ENCODE data around the gene DEAF1. TPM values are rescaled to one million over a fixed set of nuclear protein-coding genes. Genes with fewer than 3 reads are reported as not detected.

The DEAF1 gene
- total RNA-seq, 2 experiments from 2014 or later = 68.4 to 79.6 TPM

DNA sequence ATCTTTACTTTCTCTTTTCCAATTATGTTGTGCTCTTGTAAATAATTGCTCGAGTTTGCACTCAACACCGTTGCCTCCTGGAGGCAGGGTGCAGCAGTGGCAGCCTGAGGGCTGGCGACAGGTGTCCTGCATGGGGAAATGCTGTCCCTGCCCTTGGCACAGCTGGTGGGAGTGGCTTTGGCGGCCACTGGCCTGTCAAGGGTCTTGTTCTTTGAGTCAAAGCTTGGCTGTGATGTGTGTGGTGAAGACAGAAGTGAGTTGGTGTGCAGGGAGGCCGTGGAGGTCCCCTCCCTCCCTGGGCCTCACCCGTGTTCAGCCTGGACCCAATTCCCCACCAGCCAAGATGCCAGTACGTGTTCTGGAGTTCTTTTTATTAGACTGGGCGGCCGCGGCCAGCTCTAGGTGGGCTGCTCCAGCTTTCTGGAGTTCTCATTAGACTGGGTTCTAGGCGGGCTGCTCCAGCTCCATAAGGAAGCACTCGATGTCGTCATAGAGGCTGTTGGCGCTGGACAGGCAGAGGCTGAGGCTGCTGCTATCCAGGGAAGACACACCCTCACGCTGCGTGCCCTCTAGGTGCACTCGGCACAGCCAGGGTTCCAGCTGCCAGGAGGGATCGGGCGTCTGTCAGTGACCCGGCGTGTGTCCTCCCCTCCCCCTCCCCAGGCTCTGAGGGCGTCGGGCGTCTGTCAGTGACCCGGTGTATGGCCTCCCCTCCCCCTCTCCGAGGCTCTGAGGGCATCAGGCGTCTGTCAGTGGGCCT is 82.6 kb downstream of the DEAF1 start:
- DNase-seq = peak in 4 of 14 experiments; percentile 22 to 60 (median 52)
- H3K9me3 Mint-ChIP-seq = no peaks in the 10 kb centered on the region
- peaks cover 16% of the 10 kb centered on the region for H3K4me1 Mint-ChIP-seq (ENCODE audit: low read depth)
- Histone ChIP-seq H3K27me3 (ENCODE audit: control insufficient read depth in 1 of 2, insufficient read depth in 2 of 2, low read length in 2 of 2) (no peaks in the 10 kb centered on the region), H3K36me3 (ENCODE audit: insufficient read depth, low read length) (peaks cover 68% of the 10 kb centered on the region), H3K4me3 (ENCODE audit: low read length) (no peak overlapping the region), H3K9me3 (ENCODE audit: control insufficient read depth in 1 of 2, insufficient read depth in 1 of 2, low read length in 2 of 2) (peaks cover 0 to 3% of the 10 kb centered on the region in 2 experiments), H3K4me1 (ENCODE audit: insufficient read depth, low read length) (peaks cover 34% of the 10 kb centered on the region), H3K27ac (ENCODE audit: low read depth in 1 of 2, low read length in 2 of 2) (peak overlapping the region; percentile 75 to 82)
- peak overlapping the region; percentile 62 for H3K4me3 Mint-ChIP-seq
- ChIA-PET POLR2A (interaction anchor here (1.2 kb wide), 1 partner anchor 57 kb away, joined by 7 read pairs; no protein-coding TSS in a partner anchor), CTCF (interaction anchor here (2.0 kb wide), 1 partner anchor 58 kb away, joined by 5 read pairs; no protein-coding TSS in a partner anchor)
- peaks cover 37% of the 10 kb centered on the region for H3K36me3 Mint-ChIP-seq (ENCODE audit: low read depth)
- peak overlapping the region; percentile 74 for H3K27ac Mint-ChIP-seq
- no peaks in the 10 kb centered on the region for H3K27me3 Mint-ChIP-seq
- ATAC-seq (ENCODE audit: poor library complexity) = no peak
- TF ChIP-seq, protein P1, sequence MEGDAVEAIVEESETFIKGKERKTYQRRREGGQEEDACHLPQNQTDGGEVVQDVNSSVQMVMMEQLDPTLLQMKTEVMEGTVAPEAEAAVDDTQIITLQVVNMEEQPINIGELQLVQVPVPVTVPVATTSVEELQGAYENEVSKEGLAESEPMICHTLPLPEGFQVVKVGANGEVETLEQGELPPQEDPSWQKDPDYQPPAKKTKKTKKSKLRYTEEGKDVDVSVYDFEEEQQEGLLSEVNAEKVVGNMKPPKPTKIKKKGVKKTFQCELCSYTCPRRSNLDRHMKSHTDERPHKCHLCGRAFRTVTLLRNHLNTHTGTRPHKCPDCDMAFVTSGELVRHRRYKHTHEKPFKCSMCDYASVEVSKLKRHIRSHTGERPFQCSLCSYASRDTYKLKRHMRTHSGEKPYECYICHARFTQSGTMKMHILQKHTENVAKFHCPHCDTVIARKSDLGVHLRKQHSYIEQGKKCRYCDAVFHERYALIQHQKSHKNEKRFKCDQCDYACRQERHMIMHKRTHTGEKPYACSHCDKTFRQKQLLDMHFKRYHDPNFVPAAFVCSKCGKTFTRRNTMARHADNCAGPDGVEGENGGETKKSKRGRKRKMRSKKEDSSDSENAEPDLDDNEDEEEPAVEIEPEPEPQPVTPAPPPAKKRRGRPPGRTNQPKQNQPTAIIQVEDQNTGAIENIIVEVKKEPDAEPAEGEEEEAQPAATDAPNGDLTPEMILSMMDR (IDR thresholded peaks at IDR 0.05) = no peak
- intact Hi-C loops (cut with DNase I, micrococcal nuclease) = loop anchor here in 1 of 2 experiments (2.0 to 5.0 kb wide), 2 partner anchors 54 to 80 kb away; no protein-coding TSS in a partner anchor

DNA sequence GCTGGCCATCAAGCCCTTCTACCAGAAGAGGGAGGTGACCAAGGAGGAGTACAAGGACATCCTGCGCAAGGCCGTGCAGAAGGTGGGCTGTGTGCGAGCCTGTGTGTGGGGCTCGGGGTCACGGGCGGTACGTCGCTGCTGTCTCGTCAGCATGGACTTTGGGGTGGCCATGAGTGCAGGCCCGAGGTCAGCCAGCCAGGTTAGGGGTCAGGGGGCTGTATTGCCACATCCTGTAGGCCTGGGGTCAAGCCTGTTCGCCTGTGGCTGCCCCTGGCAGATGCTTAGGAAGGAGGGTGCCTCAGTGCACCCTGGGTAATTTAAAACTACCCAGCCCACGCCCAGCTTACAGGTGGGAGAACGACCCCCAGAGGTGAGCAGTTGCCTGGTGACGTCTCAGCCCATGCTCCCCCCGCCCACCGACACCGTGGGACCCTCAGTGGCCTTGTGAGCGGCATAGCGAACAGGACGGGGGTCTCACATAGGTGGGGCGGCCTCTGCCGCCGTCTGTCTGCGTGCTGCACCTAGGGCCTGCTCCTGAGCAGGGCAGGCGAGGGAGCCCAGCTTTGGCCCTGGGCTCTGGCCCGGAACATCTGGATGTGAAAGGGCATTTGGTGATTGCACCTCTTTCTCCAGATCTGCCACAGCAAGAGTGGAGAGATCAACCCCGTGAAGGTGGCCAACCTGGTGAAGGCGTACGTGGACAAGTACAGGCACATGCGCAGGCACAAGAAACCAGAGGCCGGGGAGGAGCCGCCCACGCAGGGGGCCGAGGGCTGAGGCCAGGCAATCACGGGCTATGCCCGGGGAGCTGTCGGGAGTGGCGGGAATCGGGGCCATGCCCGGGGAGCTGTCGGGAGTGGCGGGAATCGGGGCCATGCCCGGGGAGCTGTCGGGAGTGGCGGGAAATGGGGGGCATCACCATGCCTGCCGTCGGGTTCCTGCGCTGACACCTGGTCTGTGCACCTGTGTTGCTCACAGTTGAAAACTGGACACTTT is 83.7 kb downstream of the DEAF1 start:
- CTCF ChIA-PET = no interaction called here
- peaks cover 0 to 3% of the 10 kb centered on the region in 2 experiments for H3K9me3 ChIP-seq (ENCODE audit: control insufficient read depth in 1 of 2, insufficient read depth in 1 of 2, low read length in 2 of 2)
- peaks cover 79% of the 10 kb centered on the region for H3K36me3 ChIP-seq (ENCODE audit: insufficient read depth, low read length)
- no peaks in the 10 kb centered on the region for H3K9me3 Mint-ChIP-seq
- no peak overlapping the region for H3K4me3 Mint-ChIP-seq
- H3K27ac Mint-ChIP-seq = peak overlapping the region; percentile 74
- H3K27ac ChIP-seq (ENCODE audit: low read depth in 1 of 2, low read length in 2 of 2) = no peak overlapping the region
- intact Hi-C loops (cut with DNase I, micrococcal nuclease) = loop anchor here in 1 of 2 experiments (5.0 kb wide), 1 partner anchor 81 kb away; no protein-coding TSS in a partner anchor
- DNase-seq (peak in 2 of 14 experiments; percentile 31 to 62), ATAC-seq (ENCODE audit: poor library complexity) (no peak)
- H3K36me3 Mint-ChIP-seq (ENCODE audit: low read depth) = peaks cover 46% of the 10 kb centered on the region
- no peaks in the 10 kb centered on the region for H3K27me3 ChIP-seq (ENCODE audit: control insufficient read depth in 1 of 2, insufficient read depth in 2 of 2, low read length in 2 of 2)
- peaks cover 28% of the 10 kb centered on the region for H3K4me1 ChIP-seq (ENCODE audit: insufficient read depth, low read length)
- TF ChIP-seq, protein P1 (IDR thresholded peaks at IDR 0.05) = no peak
- peaks cover 16% of the 10 kb centered on the region for H3K4me1 Mint-ChIP-seq (ENCODE audit: low read depth)
- H3K27me3 Mint-ChIP-seq = no peaks in the 10 kb centered on the region
- POLR2A ChIA-PET = interaction anchor here (0.9 to 1.2 kb wide), 2 partner anchors 46 to 56 kb away, joined by 3 to 7 read pairs; no protein-coding TSS in a partner anchor
- no peak overlapping the region for H3K4me3 ChIP-seq (ENCODE audit: low read length)

DNA sequence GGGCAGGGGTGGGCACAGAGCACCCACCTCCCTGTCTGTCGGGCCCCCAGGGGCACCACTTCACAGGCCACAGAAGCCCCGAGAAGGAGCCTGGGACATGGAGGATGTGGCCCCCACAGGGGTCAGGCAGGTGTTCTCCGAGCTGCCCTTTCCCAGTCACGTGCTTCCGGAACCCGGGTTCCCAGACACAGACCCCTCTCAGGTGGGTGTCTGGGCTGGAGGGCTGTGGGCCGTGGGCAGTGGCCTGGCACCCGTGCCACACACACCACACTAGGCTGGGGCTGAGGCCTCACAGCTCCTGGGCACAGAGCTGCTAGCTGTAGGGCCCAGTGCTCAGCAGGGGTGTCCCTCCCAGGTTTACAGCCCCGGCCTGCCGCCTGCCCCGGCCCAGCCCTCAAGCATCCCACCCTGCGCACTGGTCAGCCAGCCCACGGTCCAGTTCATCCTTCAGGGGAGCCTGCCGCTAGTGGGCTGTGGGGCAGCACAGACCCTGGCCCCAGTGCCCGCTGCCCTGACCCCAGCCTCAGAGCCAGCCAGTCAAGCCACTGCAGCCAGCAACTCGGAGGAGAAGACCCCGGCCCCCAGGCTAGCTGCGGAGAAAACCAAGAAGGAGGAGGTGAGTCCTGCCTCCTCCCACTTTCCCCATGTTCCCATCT is 84.7 kb downstream of the DEAF1 start:
- H3K27ac ChIP-seq (ENCODE audit: low read depth in 1 of 2, low read length in 2 of 2) = no peak overlapping the region
- peaks cover 12% of the 10 kb centered on the region for H3K4me1 Mint-ChIP-seq (ENCODE audit: low read depth)
- CTCF ChIA-PET = no interaction called here
- no peaks in the 10 kb centered on the region for H3K27me3 ChIP-seq (ENCODE audit: control insufficient read depth in 1 of 2, insufficient read depth in 2 of 2, low read length in 2 of 2)
- peaks cover 22% of the 10 kb centered on the region for H3K4me1 ChIP-seq (ENCODE audit: insufficient read depth, low read length)
- ATAC-seq (ENCODE audit: poor library complexity) (no peak), DNase-seq (peak in 1 of 14 experiments; percentile 27)
- H3K36me3 ChIP-seq (ENCODE audit: insufficient read depth, low read length) = peaks cover 89% of the 10 kb centered on the region
- TF ChIP-seq, protein P1 (IDR thresholded peaks at IDR 0.05) = no peak
- no peaks in the 10 kb centered on the region for H3K9me3 Mint-ChIP-seq
- H3K4me3 ChIP-seq (ENCODE audit: low read length) = no peak overlapping the region
- peak overlapping the region; percentile 63 for H3K27ac Mint-ChIP-seq
- H3K4me3 Mint-ChIP-seq = no peak overlapping the region
- POLR2A ChIA-PET = no interaction called here
- peaks cover 0 to 3% of the 10 kb centered on the region in 2 experiments for H3K9me3 ChIP-seq (ENCODE audit: control insufficient read depth in 1 of 2, insufficient read depth in 1 of 2, low read length in 2 of 2)
- intact Hi-C loops (cut with DNase I, micrococcal nuclease) = loop anchor here in 1 of 2 experiments (1.0 to 5.0 kb wide), 2 partner anchors 17 to 82 kb away; no protein-coding TSS in a partner anchor
- H3K27me3 Mint-ChIP-seq = no peaks in the 10 kb centered on the region
- H3K36me3 Mint-ChIP-seq (ENCODE audit: low read depth) = peaks cover 47% of the 10 kb centered on the region

All from CD4-positive, alpha-beta T cell (primary cell).